ENCODE data around the gene HM13. TPM values are rescaled to one million over a fixed set of nuclear protein-coding genes. Genes with fewer than 3 reads are reported as not detected.

The HM13 gene
- total and polyA plus RNA-seq, 2 of the 13 experiments (the other 11 are each of a cell fraction or from before 2014, with no cell fraction given): 118 to 243 TPM

- no peak for TF ChIP-seq BRF2 (CRISPR knock-in tag; IDR thresholded peaks at IDR 0.05)
- TF ChIP-seq ZFP41 (CRISPR knock-in tag; IDR thresholded peaks at IDR 0.05; ENCODE audit: borderline replicate concordance): no peak
- no peak for TF ChIP-seq ZNF101 (CRISPR knock-in tag; IDR thresholded peaks at IDR 0.05; ENCODE audit: borderline replicate concordance, low read depth)
- TF ChIP-seq MLX (CRISPR knock-in tag; IDR thresholded peaks at IDR 0.05): no peak
- TF ChIP-seq ZNF576 (CRISPR knock-in tag; IDR thresholded peaks at IDR 0.05): no peak
- 0 out of 2 replicates have a peak, but pooled peaks have one; percentile 29 for TF ChIP-seq ERF (CRISPR knock-in tag; IDR thresholded peaks at IDR 0.05)
- TF ChIP-seq ZNF17 (CRISPR knock-in tag; IDR thresholded peaks at IDR 0.05): no peak
- TF ChIP-seq SP1 (IDR thresholded peaks at IDR 0.05): no peak
- TF ChIP-seq SP1 (CRISPR knock-in tag; IDR thresholded peaks at IDR 0.05): no peak
- no peak for TF ChIP-seq BRCA1 (CRISPR knock-in tag; IDR thresholded peaks at IDR 0.05)
- no peak for TF ChIP-seq TCF12 (IDR thresholded peaks at IDR 0.05)
- no peak for TF ChIP-seq TCF12 (CRISPR knock-in tag; IDR thresholded peaks at IDR 0.05)
- TF ChIP-seq CERS6 (CRISPR knock-in tag; IDR thresholded peaks at IDR 0.05): no peak
- TF ChIP-seq NAIF1 (CRISPR knock-in tag; IDR thresholded peaks at IDR 0.05; ENCODE audit: borderline replicate concordance): no peak
- no peak for TF ChIP-seq STAT6 (CRISPR knock-in tag; IDR thresholded peaks at IDR 0.05; ENCODE audit: borderline replicate concordance)
- TF ChIP-seq SSRP1 (CRISPR knock-in tag; IDR thresholded peaks at IDR 0.05): no peak
- peak; percentile 100 for TF ChIP-seq ZNF629 (CRISPR knock-in tag; conservative IDR thresholded peaks at IDR 0.05)
- TF ChIP-seq ZNF530 (CRISPR knock-in tag; IDR thresholded peaks at IDR 0.05; ENCODE audit: low read depth): no peak
Observed at GRCh38 chr20:31596831-31597480, 82.7 kb downstream of the HM13 start (continued).

All from HepG2 (cell line).